T-helper 17 cell (primary cell): ENCODE measurements around the gene FAM3D. TPM values are rescaled to one million over a fixed set of nuclear protein-coding genes. Genes with fewer than 3 reads are reported as not detected.

Experiments
- ATAC-seq: fragments of 150-1000 bp; cut with Tn5 transposase; 2 replicates; pipeline ENCODE4 v1.10.0; 2021; ENCODE audit warnings: mild to moderate bottlenecking, moderate library complexity
- DNase-seq, 3 donors: peaks; one replicate each; pipeline versions ENCODE4 v3.0.0 to v3.0.0-alpha.2; 2020 to 2021
- H3K9me3 ChIP-seq: one replicate; pipeline ENCODE4 v1.7.0; 2013; ENCODE audit warnings: low read length, mild to moderate bottlenecking; ENCODE audit not compliant: control insufficient read depth, poor library complexity, severe bottlenecking
- H3K27ac Mint-ChIP-seq: one replicate; pipeline ENCODE4 v1.8.0; 2022; ENCODE audit warnings: mild to moderate bottlenecking, moderate library complexity, mixed read lengths
- H3K27me3 Mint-ChIP-seq: one replicate; pipeline ENCODE4 v1.8.0; 2022; ENCODE audit warnings: mixed read lengths
- H3K36me3 Mint-ChIP-seq: one replicate; pipeline ENCODE4 v1.8.0; 2022; ENCODE audit warnings: low read depth, mixed read lengths
- H3K4me1 Mint-ChIP-seq: one replicate; pipeline ENCODE4 v1.8.0; 2022; ENCODE audit warnings: mild to moderate bottlenecking, mixed read lengths
- H3K4me3 Mint-ChIP-seq: one replicate; pipeline ENCODE4 v1.8.0; 2022; ENCODE audit warnings: mild to moderate bottlenecking, moderate library complexity, mixed read lengths
- total RNA-seq, 4 donors: library from RNA in 2 of 4; stranded (reverse) in 2 of 4; gene quantifications; one replicate each; pipeline ENCODE4 v1.2.3 and lab custom pipeline; 2022 to 2026

Gene FAM3D
- total RNA-seq, 2 donors from 2014 or later = not detected

- H3K4me1 Mint-ChIP-seq = peaks cover 3% of the 10 kb centered on the region
- H3K27ac Mint-ChIP-seq = no peak overlapping the region
- H3K9me3 ChIP-seq = no peaks in the 10 kb centered on the region
- peaks cover 35% of the 10 kb centered on the region for H3K27me3 Mint-ChIP-seq
- H3K4me3 Mint-ChIP-seq = no peak overlapping the region
- H3K36me3 Mint-ChIP-seq = peaks cover 2% of the 10 kb centered on the region
- no peak for DNase-seq
- no peak for ATAC-seq
Observed at GRCh38 chr3:58639001-58639400, 27.6 kb downstream of the FAM3D start.

GRCh38 chr3:58638591-58638990 is 28.0 kb downstream of the FAM3D start:
- DNase-seq = no peak
- H3K4me3 Mint-ChIP-seq = no peak overlapping the region
- H3K4me1 Mint-ChIP-seq = peaks cover 3% of the 10 kb centered on the region
- ATAC-seq = no peak
- H3K9me3 ChIP-seq = no peaks in the 10 kb centered on the region
- H3K27ac Mint-ChIP-seq = no peak overlapping the region
- peaks cover 2% of the 10 kb centered on the region for H3K36me3 Mint-ChIP-seq
- peaks cover 39% of the 10 kb centered on the region for H3K27me3 Mint-ChIP-seq

- ATAC-seq (no peak), DNase-seq (no peak)
- Mint-ChIP-seq H3K27ac (no peak overlapping the region), H3K27me3 (peaks cover 33% of the 10 kb centered on the region), H3K4me3 (no peak overlapping the region), H3K4me1 (peaks cover 3% of the 10 kb centered on the region), H3K36me3 (peaks cover 2% of the 10 kb centered on the region)
- no peaks in the 10 kb centered on the region for H3K9me3 ChIP-seq
Observed at GRCh38 chr3:58637509-58637908, 29.1 kb downstream of the FAM3D start.

- Mint-ChIP-seq H3K27ac (no peak overlapping the region), H3K4me3 (no peak overlapping the region), H3K36me3 (peaks cover 2% of the 10 kb centered on the region)
Observed at GRCh38 chr3:58635371-58636285, 30.9 kb downstream of the FAM3D start.

GRCh38 chr3:58633157-58633865 is 33.3 kb downstream of the FAM3D start:
- no peak overlapping the region for H3K4me3 Mint-ChIP-seq
- DNase-seq (no peak), ATAC-seq (no peak)
- H3K36me3 Mint-ChIP-seq = peaks cover 2% of the 10 kb centered on the region
- no peaks in the 10 kb centered on the region for H3K9me3 ChIP-seq
- H3K4me1 Mint-ChIP-seq = peaks cover 7% of the 10 kb centered on the region
- no peak overlapping the region for H3K27ac Mint-ChIP-seq
- H3K27me3 Mint-ChIP-seq = peaks cover 51% of the 10 kb centered on the region

More at GRCh38 chr3:58635371-58636285, 30.9 kb downstream of the FAM3D start:
- DNase-seq (no peak), ATAC-seq (no peak)
- Mint-ChIP-seq H3K4me1 (peaks cover 6% of the 10 kb centered on the region), H3K27me3 (peaks cover 46% of the 10 kb centered on the region)
- no peaks in the 10 kb centered on the region for H3K9me3 ChIP-seq

GRCh38 chr3:58631742-58632141 is 34.8 kb downstream of the FAM3D start:
- no peak for ATAC-seq
- no peaks in the 10 kb centered on the region for H3K9me3 ChIP-seq
- Mint-ChIP-seq H3K27me3 (peaks cover 46% of the 10 kb centered on the region), H3K4me3 (no peak overlapping the region), H3K36me3 (peaks cover 2% of the 10 kb centered on the region), H3K27ac (no peak overlapping the region), H3K4me1 (peaks cover 7% of the 10 kb centered on the region)
- DNase-seq = no peak

GRCh38 chr3:58630710-58631092 is 35.9 kb downstream of the FAM3D start:
- H3K9me3 ChIP-seq = no peaks in the 10 kb centered on the region
- no peak for DNase-seq
- Mint-ChIP-seq H3K27ac (no peak overlapping the region), H3K4me3 (no peak overlapping the region), H3K27me3 (peaks cover 36% of the 10 kb centered on the region), H3K36me3 (peaks cover under 1% of the 10 kb centered on the region), H3K4me1 (peaks cover 4% of the 10 kb centered on the region)
- no peak for ATAC-seq

GRCh38 chr3:58630076-58630709 is 36.4 kb downstream of the FAM3D start:
- H3K27me3 Mint-ChIP-seq = peaks cover 31% of the 10 kb centered on the region
- no peak overlapping the region for H3K4me3 Mint-ChIP-seq
- H3K27ac Mint-ChIP-seq = no peak overlapping the region
- H3K36me3 Mint-ChIP-seq = no peaks in the 10 kb centered on the region
- DNase-seq (peak; percentile 17 to 52 (median 26)), ATAC-seq (peak; percentile 61)
- H3K9me3 ChIP-seq = no peaks in the 10 kb centered on the region
- H3K4me1 Mint-ChIP-seq = peaks cover 4% of the 10 kb centered on the region

GRCh38 chr3:58629629-58630028 is 36.9 kb downstream of the FAM3D start:
- Mint-ChIP-seq H3K4me1 (peaks cover 4% of the 10 kb centered on the region), H3K27me3 (peaks cover 31% of the 10 kb centered on the region), H3K4me3 (no peak overlapping the region), H3K27ac (no peak overlapping the region), H3K36me3 (no peaks in the 10 kb centered on the region)
- H3K9me3 ChIP-seq = no peaks in the 10 kb centered on the region
- no peak for DNase-seq
- no peak for ATAC-seq

- DNase-seq (no peak), ATAC-seq (no peak)
- no peak overlapping the region for H3K27ac Mint-ChIP-seq
- H3K27me3 Mint-ChIP-seq = peaks cover 26% of the 10 kb centered on the region
- H3K4me1 Mint-ChIP-seq = peaks cover 4% of the 10 kb centered on the region
- H3K36me3 Mint-ChIP-seq = no peaks in the 10 kb centered on the region
- H3K9me3 ChIP-seq = no peaks in the 10 kb centered on the region
- H3K4me3 Mint-ChIP-seq = no peak overlapping the region
Observed at GRCh38 chr3:58628823-58629562, 37.6 kb downstream of the FAM3D start.

GRCh38 chr3:58627941-58628340 is 38.6 kb downstream of the FAM3D start:
- no peak for DNase-seq
- no peaks in the 10 kb centered on the region for H3K9me3 ChIP-seq
- ATAC-seq = no peak
- H3K27ac Mint-ChIP-seq = no peak overlapping the region
- no peak overlapping the region for H3K4me3 Mint-ChIP-seq
- H3K4me1 Mint-ChIP-seq = peaks cover 4% of the 10 kb centered on the region
- no peaks in the 10 kb centered on the region for H3K36me3 Mint-ChIP-seq
- H3K27me3 Mint-ChIP-seq = peaks cover 18% of the 10 kb centered on the region

GRCh38 chr3:58627570-58627885 is 39.0 kb downstream of the FAM3D start:
- no peaks in the 10 kb centered on the region for H3K36me3 Mint-ChIP-seq
- no peaks in the 10 kb centered on the region for H3K9me3 ChIP-seq
- peaks cover 4% of the 10 kb centered on the region for H3K4me1 Mint-ChIP-seq
- ATAC-seq (no peak), DNase-seq (no peak)
- H3K4me3 Mint-ChIP-seq = no peak overlapping the region
- H3K27ac Mint-ChIP-seq = no peak overlapping the region
- peaks cover 18% of the 10 kb centered on the region for H3K27me3 Mint-ChIP-seq
